ENCODE measurements around the gene PDE8A.

DNA sequence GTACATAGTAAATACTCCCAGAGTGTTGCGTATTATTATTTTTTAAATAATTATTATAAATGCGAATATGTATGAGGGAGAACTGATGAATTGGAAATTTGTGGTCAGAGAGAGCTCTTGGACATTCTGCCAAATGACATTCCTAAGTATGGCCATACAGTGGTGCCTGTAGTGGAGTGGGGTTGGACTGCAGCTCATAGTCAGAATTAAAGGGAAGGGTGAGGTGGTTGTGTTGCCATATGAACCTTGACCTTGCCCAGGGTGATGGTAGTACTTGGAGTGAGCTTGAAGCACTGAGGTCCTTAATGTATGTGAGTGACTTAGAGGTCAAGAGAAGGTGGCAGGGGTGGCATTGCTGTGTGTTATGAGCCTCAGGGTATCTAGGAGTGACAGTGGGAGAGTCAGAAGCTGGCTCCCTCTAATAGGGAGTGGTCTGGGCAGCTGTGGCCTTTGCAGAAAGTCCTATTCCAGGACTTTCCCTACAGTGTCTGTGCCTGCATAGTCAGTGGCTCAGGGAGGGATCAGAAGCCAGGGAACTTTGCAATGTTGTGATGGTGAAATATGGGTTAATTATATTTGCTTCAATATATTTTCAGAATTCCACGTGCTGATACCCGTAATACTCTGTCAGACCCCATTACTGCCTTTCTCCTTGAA is 26.2 kb downstream of the PDE8A start:
- TF ChIP-seq POLR2A (IDR thresholded peaks at IDR 0.05): no peak
- TF ChIP-seq, protein P1, sequence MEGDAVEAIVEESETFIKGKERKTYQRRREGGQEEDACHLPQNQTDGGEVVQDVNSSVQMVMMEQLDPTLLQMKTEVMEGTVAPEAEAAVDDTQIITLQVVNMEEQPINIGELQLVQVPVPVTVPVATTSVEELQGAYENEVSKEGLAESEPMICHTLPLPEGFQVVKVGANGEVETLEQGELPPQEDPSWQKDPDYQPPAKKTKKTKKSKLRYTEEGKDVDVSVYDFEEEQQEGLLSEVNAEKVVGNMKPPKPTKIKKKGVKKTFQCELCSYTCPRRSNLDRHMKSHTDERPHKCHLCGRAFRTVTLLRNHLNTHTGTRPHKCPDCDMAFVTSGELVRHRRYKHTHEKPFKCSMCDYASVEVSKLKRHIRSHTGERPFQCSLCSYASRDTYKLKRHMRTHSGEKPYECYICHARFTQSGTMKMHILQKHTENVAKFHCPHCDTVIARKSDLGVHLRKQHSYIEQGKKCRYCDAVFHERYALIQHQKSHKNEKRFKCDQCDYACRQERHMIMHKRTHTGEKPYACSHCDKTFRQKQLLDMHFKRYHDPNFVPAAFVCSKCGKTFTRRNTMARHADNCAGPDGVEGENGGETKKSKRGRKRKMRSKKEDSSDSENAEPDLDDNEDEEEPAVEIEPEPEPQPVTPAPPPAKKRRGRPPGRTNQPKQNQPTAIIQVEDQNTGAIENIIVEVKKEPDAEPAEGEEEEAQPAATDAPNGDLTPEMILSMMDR (IDR thresholded peaks at IDR 0.05): no peak
